ENCODE measurements around the gene CIDEC. TPM values are rescaled to one million over a fixed set of nuclear protein-coding genes. Genes with fewer than 3 reads are reported as not detected.

Gene CIDEC
- total RNA-seq, 1 experiment from 2014 or later, result not detected

DNA sequence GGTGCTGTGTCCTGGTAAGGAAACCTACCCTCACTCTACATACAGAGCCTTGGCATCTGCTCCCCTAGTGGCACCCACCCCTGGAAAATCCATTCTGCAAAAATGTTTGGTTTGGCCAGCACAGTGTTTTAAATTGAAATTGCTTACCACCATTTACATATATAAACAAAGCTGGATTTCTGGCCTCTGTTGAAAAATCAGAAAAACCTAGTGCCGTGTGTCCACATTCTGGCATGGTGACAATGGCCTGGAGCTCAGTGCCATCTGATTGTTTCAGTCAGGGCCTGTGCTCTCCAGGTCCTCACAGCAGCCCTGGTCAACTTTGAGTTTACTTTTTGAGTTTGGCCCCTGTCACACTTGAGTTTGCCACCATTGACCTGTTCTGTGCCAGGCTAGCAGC is 34.0 kb upstream of the CIDEC start:
- intact Hi-C loops (cut with micrococcal nuclease; ENCODE audit: unreplicated experiment) (no loop called here), in situ Hi-C loops (cut with HindIII; ENCODE audit: low pct_unique_long_range_greater_than_20kb, low sequenced_read_pairs) (no loop called here)
- no peak for TF ChIP-seq CTCF (IDR thresholded peaks at IDR 0.05)
- TF ChIP-seq SIN3A (IDR thresholded peaks at IDR 0.05; ENCODE audit: borderline replicate concordance, insufficient read depth, low read depth, low read length), result no peak
- TF ChIP-seq POLR2AphosphoS5 (IDR thresholded peaks at IDR 0.05; ENCODE audit: low read depth, low read length), result no peak
- TF ChIP-seq TCF7L2 (IDR thresholded peaks at IDR 0.05; ENCODE audit: low read depth, low read length), result no peak
- no peak for TF ChIP-seq REST (IDR thresholded peaks at IDR 0.05; ENCODE audit: insufficient read depth in 1 of 2, low read depth in 2 of 2, low read length in 1 of 2)
- Histone ChIP-seq H3K9me3 (ENCODE audit: control insufficient read depth, insufficient read depth, low read depth, low read length) (no peaks in the 10 kb centered on the region), H3K27ac (ENCODE audit: low read length) (no peak overlapping the region), H3K27me3 (ENCODE audit: control insufficient read depth, insufficient read depth, low read length) (no peaks in the 10 kb centered on the region), H3K4me1 (ENCODE audit: control insufficient read depth, insufficient read depth, low read length) (peaks cover 25% of the 10 kb centered on the region), H3K36me3 (ENCODE audit: control insufficient read depth, insufficient read depth, low read length) (no peaks in the 10 kb centered on the region), H3K4me3 (ENCODE audit: low read depth in 2 of 2, low read length in 2 of 2) (no peak overlapping the region)
- CTCF ChIA-PET, result no interaction called here
- POLR2A ChIA-PET, result interaction anchor here (0.6 kb wide), 1 partner anchor 24 kb away, joined by 7 read pairs; no protein-coding TSS in a partner anchor
- no peak for DNase-seq (ENCODE audit: low read depth, low spot score)
- BruUV-seq (replicated peaks), result no TSS peak
- ATAC-seq, result no peak

GRCh38 chr3:9913601-9914000 is 33.5 kb upstream of the CIDEC start:
- no TSS peak for BruUV-seq (replicated peaks)
- intact Hi-C loops (cut with micrococcal nuclease; ENCODE audit: unreplicated experiment) (no loop called here), in situ Hi-C loops (cut with HindIII; ENCODE audit: low pct_unique_long_range_greater_than_20kb, low sequenced_read_pairs) (no loop called here)
- ATAC-seq (no peak), DNase-seq (ENCODE audit: low read depth, low spot score) (no peak)
- no peaks in the 10 kb centered on the region for H3K36me3 ChIP-seq (ENCODE audit: control insufficient read depth, insufficient read depth, low read length)
- ChIA-PET POLR2A (no interaction called here), CTCF (no interaction called here)
- no peaks in the 10 kb centered on the region for H3K27me3 ChIP-seq (ENCODE audit: control insufficient read depth, insufficient read depth, low read length)
- no peak overlapping the region for H3K27ac ChIP-seq (ENCODE audit: low read length)
- H3K4me3 ChIP-seq (ENCODE audit: low read depth in 2 of 2, low read length in 2 of 2), result no peak overlapping the region
- TF ChIP-seq POLR2AphosphoS5 (IDR thresholded peaks at IDR 0.05; ENCODE audit: low read depth, low read length), result no peak
- no peak for TF ChIP-seq SIN3A (IDR thresholded peaks at IDR 0.05; ENCODE audit: borderline replicate concordance, insufficient read depth, low read depth, low read length)
- no peak for TF ChIP-seq TCF7L2 (IDR thresholded peaks at IDR 0.05; ENCODE audit: low read depth, low read length)
- no peak for TF ChIP-seq REST (IDR thresholded peaks at IDR 0.05; ENCODE audit: insufficient read depth in 1 of 2, low read depth in 2 of 2, low read length in 1 of 2)
- no peak for TF ChIP-seq CTCF (IDR thresholded peaks at IDR 0.05)
- H3K9me3 ChIP-seq (ENCODE audit: control insufficient read depth, insufficient read depth, low read depth, low read length), result no peaks in the 10 kb centered on the region
- peaks cover 25% of the 10 kb centered on the region for H3K4me1 ChIP-seq (ENCODE audit: control insufficient read depth, insufficient read depth, low read length)
